ENCODE results near the gene RSPO1.
"Not testable (repeated sequence)": the region's sequence is repeated elsewhere in the genome, so short reads cannot be mapped to it uniquely, and the experiment has no call there.

The RSPO1 gene

GRCh38 chr1:37614105-37614504, 20.6 kb downstream of the RSPO1 start:
- DNase-seq: no peak

- DNase-seq: no peak
Measured at GRCh38 chr1:37612186-37612585, 22.5 kb downstream of the RSPO1 start.

DNA sequence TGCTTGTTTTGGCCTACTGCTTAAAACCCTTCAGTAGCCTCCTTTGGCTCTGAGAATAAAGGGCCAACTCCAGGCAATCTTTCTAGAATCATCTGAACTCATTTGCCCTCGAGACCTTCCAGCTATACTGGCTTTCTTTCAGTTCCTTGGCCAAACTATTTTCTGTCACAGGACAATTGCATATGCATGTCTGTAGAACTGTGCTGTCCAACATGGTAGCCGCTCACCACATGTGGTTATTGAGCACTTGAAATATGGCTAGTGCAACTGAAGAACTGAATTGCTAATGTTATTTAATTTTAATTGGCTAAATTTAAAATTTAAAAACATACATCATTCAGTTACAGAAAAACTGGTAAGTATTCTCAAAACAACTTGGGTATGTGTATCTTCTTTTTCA, 24.7 kb downstream of the RSPO1 start:
- no peak for DNase-seq

DNA sequence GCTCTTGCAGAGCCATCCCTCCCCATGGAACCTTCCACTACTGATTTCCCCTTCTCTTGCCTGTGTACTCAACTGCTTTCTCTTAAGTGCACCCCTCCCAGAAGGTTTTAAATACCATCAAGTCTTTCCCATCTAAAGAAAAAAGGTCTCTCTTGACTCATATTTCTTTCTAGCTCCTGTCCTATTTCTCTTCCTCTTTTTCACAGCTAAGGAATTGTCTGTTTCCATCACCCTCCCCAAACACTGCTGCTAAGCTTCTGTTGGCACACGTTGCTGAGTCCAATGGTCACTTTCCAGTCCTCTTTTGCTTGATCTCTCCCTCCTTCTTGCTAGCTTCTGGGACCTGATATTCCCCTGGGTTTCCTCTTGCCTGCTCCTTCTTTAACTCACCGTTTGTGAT, 25.7 kb downstream of the RSPO1 start:
- no peak for DNase-seq

DNA sequence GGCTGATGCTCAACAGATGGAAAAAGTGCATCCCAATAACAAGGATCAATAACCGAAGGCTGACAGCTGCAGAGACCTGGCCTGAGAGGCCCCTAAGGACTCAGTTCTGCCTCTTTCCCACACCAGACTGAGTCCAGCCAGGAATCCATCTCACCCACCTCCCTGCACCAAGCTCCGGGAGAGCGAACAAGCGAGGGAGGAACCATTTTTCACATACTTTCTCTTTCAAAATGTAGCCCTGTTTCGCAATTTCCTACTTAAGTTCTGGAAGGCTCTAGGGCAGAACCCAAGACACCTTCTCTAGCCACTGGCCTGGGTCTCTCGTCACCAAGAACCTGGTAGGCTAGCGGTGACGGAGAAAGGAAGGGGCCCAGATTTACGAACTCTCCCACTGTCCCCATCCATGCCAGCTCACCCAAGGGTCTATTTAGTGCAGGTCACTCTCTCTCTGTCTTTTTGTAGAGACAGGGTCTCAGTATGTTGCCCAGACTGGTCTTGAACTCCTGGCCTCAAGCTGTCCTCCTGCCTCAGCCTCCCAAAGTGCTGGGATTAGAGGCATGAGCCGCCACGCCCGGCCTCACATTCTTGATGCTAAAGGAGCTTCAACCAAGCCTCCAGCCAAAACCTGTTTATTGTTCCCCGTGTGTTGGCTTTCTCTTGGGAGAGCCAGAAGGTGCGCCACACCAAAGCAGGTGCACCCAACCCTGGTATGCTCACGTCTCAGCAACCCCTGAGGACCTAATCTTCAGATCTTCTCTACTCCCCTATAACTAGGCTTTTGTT, 28.0 kb downstream of the RSPO1 start:
- peak; percentile 9 for DNase-seq

GRCh38 chr1:37605806-37606474, 28.8 kb downstream of the RSPO1 start:
- no peak for DNase-seq

DNA sequence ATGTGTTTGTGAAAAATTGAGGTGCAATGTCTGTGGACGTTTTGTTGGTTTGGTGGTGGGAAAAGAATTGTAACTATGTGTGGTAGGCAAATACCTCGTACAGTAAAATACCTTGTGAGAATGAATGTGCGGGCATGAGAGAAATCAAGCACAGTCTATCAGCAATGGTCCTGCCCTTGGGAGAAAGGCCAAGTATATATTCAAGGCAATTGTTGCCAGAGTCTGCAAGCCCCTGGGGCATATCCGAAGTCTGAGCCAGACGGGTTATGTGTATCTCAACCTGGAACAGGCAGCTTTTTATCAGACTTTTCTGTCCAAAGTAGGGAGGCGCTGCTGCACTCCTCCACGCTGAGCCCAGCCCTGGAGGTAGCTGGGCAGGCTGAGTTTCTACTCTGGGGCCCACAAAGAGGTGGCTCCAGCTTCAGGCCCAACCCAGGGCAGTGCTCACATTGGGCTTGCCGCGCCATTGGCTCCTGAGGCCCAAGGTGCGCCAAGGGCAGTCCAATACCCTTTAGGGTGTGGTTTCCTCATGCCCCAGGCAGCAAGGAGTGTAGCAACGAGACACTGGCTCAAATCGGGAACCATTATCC, 29.5 kb downstream of the RSPO1 start:
- no peak for DNase-seq

DNA sequence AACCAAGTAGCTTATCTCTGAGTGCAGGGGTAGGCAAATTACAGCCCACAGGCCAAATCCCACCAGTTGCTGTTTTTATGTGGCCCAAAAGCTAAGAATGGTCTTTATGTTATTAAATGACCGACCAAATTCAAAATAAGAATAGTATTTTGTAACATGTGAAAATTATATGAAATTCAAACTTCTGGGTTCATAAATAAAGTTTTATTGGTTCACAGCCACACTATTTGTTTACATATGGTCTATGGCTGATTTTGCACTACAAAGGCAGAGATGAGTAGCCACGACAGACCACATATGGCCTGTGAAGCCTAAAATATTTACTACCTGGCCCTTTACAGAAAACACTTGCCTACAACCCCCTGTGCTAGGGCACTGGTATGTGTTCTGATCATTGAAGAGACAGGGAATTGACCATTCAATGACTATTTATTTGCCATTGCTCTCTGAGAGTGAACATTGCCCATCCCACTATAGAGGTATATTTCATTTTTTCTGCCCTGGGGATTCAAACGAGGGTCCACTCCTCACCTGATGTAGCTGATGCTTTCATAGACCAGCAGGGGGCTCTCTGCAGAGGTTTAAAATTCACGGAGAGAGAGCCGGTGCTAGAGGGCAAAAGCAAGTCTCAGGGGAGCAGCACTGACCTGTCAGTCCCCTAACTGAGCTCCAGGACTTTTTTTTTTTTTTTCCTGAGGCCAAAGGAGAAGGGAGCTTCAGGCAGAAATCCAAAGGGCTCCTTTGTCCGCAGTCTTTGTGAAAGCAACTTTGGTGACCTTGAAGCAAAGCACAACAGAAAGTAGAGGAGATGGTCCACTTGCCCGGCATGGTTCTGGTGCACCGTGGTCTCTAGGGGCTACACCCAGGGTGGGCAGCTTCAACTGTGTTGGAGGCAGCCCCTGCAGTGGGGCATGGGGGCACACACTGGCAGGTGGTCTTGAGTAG, 31.7 kb downstream of the RSPO1 start:
- peak; percentile 30 for DNase-seq

DNA sequence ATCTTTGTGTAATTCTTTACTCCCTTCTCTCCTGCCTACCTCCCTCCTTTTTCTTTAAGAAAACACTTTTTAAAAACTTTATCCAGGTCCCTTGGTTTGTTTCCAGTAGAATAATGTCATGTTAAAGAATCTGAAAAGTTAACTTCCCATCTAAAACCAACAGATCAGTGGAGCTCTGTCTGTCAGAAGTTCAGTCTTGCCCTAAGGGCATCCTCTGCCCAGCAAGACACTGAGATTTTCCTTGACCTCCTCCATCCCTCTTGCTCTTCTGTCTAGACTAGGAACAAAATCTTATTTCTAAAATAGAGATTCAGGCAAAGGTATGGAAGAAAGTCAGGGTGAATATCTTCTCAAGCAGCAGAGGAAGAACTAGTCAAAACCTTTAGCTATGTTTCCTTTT, 33.3 kb downstream of the RSPO1 start:
- no peak for DNase-seq

DNA sequence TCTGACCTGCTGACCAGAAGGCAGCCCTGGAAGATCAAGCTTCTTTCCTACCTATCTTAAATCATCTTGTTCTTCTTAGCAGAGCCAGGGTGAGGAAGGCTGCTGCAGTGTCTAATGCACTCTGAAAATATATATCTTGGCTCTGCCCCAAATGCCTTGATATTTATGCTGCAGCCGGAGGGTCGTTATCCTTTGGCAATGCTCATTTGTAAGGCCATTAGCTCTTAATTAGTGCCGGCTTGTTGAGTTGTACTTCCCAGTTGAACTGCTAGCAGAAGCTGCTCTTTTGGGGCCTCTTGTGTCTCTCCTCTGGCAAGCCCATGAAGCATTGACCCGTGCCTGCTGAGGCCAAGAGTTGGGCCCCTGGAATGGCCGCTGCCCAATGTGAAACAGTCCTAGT, 34.8 kb downstream of the RSPO1 start:
- no peak for DNase-seq

DNA sequence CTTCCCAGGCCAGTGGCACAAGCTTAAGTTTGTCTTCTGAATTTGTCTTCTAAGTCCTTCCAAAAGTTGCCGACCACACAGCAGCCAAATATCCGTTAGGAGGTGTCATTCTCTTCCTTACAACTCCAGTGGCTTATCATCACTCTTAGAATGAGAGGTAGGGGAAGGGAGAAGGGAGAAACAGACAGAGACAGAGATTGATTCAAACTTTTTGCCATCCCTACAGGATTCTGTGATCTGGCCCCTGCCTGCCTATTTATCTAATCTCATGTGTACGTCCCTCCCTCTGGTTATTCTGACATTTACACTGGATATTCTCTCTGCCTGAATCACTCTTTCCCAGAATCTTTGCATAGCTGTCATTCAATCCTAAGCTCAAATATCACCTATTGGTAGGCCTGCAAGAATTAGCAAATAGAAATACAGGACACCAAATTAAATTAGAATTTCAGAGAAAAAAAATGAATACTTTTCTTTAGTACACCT, 38.5 kb downstream of the RSPO1 start:
- DNase-seq: no peak

DNA sequence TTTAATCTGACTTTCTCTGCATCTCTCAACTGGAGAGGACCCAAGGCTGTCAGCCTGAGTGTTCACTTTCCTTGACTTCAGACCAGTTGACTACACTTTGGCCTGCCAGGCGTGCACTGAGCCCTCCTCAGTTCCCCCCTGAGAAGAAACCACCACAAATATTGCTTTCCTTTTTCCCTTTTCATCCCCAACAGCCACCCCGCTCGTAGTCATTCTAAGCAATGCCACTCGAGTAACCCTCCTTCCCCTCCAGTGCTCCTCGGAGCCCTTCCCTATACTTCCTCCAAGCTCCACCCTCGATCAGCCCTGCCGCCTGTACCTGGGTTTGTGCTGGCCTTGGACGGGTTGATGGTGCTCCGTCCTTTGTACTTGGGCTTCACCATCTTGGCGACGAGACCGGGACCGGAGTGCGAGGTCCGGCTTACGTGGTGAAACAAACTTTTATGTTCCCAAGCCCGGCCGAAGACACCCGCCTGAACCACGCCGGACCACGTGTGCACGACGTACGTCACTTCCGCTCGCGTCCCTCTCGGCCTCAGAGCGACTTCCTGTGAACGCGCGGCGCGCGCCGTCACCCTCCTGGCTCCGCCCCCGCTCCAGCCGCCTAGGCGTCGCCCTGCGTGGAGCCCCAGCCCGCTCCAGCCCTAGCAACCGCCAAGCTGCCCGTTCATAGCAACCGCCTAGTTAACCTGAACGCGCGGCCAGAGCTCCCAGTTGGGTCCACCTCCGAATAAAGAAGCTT, 39.1 kb downstream of the RSPO1 start, which contains the start of gene GNL2:
GNL2 (minus strand) TSS at position 498 of the 742 bp plus-strand sequence; CDS start at position 383, 115 bp downstream.
- peak; percentile 95 for DNase-seq

GRCh38 chr1:37593726-37594125, 41.0 kb downstream of the RSPO1 start:
- DNase-seq: no peak

DNA sequence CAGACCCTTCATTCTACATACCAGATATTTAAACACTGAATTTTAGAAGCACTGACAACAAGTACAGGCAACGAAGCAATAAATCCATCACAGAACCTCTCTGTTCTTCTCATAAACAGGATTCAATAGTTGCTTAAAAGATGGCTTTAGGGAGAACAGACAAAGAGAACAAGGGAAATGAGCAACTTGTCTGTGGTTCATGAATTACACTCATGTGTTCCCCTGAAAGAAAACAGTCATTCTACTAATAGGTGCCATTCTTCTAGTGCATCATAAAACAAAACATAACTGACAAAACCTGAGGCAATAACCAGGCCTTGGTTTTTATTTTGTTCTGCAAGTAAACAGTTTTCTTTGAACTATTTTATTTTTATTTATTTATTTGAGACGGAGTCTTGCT, 45.8 kb downstream of the RSPO1 start:
- no peak for DNase-seq

DNA sequence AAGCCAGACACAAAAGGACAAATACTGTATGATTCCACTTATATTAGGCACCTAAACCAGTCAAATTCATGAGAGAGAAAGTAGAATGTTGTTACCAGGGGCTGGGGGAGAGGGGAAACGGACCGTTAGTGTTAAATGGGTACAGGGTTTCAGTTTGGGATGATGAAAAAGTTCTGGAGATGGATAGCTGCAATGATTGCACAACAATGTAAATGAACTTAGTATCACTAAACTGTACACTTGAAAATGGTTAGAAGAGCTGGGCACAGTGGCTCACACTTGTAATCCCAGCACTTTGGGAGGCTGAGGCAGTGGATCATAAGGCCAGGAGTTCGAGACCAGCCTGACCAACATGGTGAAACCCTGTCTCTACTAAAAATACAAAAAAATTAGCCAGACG, 50.1 kb downstream of the RSPO1 start:
- not testable (repeated sequence) for DNase-seq

DNA sequence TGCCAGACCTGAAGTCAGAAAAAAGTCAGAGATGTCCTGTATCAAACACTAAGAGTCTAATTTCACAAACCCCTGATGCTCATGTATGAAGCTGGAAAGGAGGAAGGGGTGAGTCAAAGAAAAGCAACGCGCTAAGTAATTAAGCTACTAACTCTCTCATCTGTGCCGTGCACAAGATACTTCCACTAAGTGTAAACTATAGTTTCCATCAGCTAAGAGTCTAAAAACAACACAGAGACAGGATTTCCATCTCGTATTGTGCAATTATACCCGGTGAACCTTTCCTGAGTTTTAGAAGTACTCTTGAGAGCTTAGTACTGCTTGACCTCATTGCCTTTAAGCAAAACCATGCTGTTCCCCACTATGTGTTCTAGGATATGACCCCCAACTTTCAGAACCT, 59.0 kb downstream of the RSPO1 start:
- peak; percentile 54 for DNase-seq

DNA sequence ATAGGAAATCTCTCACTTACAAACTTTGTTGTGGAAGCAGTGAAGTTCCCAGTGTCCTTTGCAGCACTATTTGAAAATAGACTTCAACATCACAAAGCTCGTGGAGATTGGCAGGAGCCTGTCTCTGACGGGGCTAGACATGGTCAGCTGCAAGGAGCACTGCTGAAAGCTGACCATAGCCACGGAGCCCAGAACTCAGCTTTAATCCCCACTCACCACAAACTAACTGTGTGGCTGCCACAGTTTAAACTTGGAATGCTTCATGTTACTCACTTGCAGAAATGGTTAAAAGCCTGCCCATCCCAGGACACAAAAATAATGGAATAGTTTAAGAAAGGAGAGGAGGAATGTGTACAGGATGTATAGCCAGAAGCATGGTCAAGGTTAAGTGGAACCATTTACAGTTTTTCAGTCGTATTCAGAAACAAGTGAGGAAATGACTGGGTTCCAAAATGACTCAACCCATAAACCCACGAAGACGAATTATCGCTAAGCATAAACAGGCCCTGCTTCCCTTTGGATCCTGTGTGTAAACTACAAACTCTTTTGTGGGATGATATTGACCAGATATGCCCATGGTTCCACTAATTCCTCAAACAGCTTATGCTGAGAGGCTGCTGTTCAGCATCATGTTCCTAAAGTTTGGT, 59.7 kb downstream of the RSPO1 start:
- DNase-seq: peak; percentile 84

- DNase-seq: no peak
Measured at GRCh38 chr1:37570528-37571334, 64.0 kb downstream of the RSPO1 start.

- no peak for DNase-seq
Measured at GRCh38 chr1:37567023-37567422, 67.7 kb downstream of the RSPO1 start.

DNA sequence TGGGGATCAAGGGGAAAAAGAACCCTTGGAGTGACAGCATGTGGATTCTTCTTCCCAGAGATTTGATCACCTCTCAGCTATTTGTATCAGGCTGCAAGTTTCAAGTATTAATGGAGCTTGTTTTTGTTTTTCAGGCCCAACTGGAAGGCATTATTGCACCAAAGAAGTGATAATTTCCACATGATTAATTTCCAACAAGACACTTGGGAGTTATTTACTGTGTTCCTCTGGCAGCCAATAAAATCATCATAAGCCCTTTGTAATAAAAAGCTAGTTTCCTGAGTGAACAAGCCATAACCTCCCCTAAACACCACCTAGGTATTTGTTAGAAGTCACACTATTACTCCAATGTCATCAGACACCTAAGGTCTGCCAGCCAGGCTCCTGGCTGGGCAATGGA, 69.8 kb downstream of the RSPO1 start:
- DNase-seq: no peak

DNA sequence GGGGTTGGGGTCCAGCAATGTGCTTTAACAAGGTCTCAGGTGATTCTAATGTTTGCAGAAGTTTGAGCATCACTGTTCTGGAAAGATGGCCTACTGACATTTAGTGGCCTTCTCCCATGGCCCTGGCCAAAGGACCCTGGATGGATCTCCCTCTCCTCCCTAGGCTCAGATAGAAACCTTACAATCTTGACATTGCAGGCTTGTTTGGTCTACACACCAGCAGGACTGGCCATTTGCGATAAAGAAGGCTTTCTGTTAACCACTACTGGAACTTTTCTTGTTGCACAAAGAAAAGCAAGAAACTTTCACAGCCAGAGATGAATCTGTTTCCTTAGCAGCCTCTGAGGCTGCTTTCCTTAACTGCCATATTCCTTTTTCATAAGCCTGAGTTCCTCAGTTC, 71.7 kb downstream of the RSPO1 start:
- no peak for DNase-seq
